ENCODE results near the gene NCAM1. TPM values are rescaled to one million over a fixed set of nuclear protein-coding genes. Genes with fewer than 3 reads are reported as not detected.

NCAM1 gene
- total and polyA plus RNA-seq, 9 of the 15 experiments (the other 6 are each of a cell fraction or from before 2014, with no cell fraction given), result 0.09 to 0.23 TPM; not detected in 7

- no peak for TF ChIP-seq CHD1 (IDR thresholded peaks at IDR 0.05; ENCODE audit: low read length)
- TF ChIP-seq PCBP2 (IDR thresholded peaks at IDR 0.05; ENCODE audit: low read depth, low read length, poor library complexity, severe bottlenecking), result no peak
- no peak for TF ChIP-seq XRCC5 (IDR thresholded peaks at IDR 0.05; ENCODE audit: low read depth, low read length)
- TF ChIP-seq GABPB1 (CRISPR knock-in tag; IDR thresholded peaks at IDR 0.05), result no peak
- no peak for TF ChIP-seq ZNF324 (CRISPR knock-in tag; IDR thresholded peaks at IDR 0.05)
These were observed 36.7 kb downstream of the NCAM1 start (continued) for GRCh38 chr11:112997857-112998466.

GRCh38 chr11:112999520-112999919, 38.3 kb downstream of the NCAM1 start:
- WGBS (ENCODE audit: insufficient coverage, low coverage, missing lambda C conversion rate), result 0% methylated on average over 2 of the region's 2 CpGs
- ATAC-seq, result no peak
- intact Hi-C loops (cut with micrococcal nuclease), result no loop called here

More at GRCh38 chr11:112999520-112999919, 38.3 kb downstream of the NCAM1 start:
- Histone ChIP-seq H3K4me3 (no peak overlapping the region), H3K36me3 (ENCODE audit: control insufficient read depth, insufficient read depth, low read length) (no peaks in the 10 kb centered on the region), H3K79me2 (ENCODE audit: control insufficient read depth, insufficient read depth, low read length) (no peaks in the 10 kb centered on the region), H3K4me2 (ENCODE audit: insufficient read depth, low read length) (no peak overlapping the region), H2AFZ (ENCODE audit: low read depth, low read length) (no peak overlapping the region), H3K9me1 (ENCODE audit: control insufficient read depth, insufficient read depth, low read length) (no peaks in the 10 kb centered on the region), H3K27ac (ENCODE audit: extremely low read depth, low read depth, low read length) (no peak overlapping the region), H3K4me1 (replicated peaks in 1 of 2; ENCODE audit: control insufficient read depth in 2 of 2, insufficient read depth in 2 of 2, low read length in 2 of 2) (no peaks in the 10 kb centered on the region), H3K27me3 (ENCODE audit: control insufficient read depth in 2 of 2, insufficient read depth in 2 of 2, low read length in 2 of 2) (no peaks in the 10 kb centered on the region), H4K20me1 (replicated peaks; ENCODE audit: control insufficient read depth, insufficient read depth, low read length) (no peaks in the 10 kb centered on the region), H3K9ac (ENCODE audit: insufficient read depth in 1 of 2, low read depth in 2 of 2, low read length in 2 of 2) (no peak overlapping the region), H3K9me3 (replicated peaks; ENCODE audit: control insufficient read depth, insufficient read depth, low read depth, low read length) (no peaks in the 10 kb centered on the region)
- ChIA-PET CTCF (ENCODE audit: low intra/inter-chr PET ratio) (no interaction called here), POLR2A (no interaction called here)
- in situ Hi-C loops (cut with MboI), result no loop called here
- FAIRE-seq, result no peak
- no TSS peak for BruUV-seq (replicated peaks)
- TF ChIP-seq ZNF57 (CRISPR knock-in tag; IDR thresholded peaks at IDR 0.05), result no peak
- no peak for DNase-seq (ENCODE audit: extremely low read depth in 1 of 4, low spot score in 3 of 4)

Measured in K562 (cell line).